ENCODE data around the gene VDR.

Gene VDR

GRCh38 chr12:47894652-47895051, 10.1 kb downstream of the VDR start:
- peak overlapping the region; percentile 70 to 94 (median 86) for H3K4me2 ChIP-seq
- TF ChIP-seq Cebpa-rat (IDR thresholded peaks at IDR 0.05), result no peak
- H3K9me3 ChIP-seq (replicated peaks in 1 of 11), result no peaks in the 10 kb centered on the region
- peaks cover 56 to 83% (median 68%) of the 10 kb centered on the region in 10 experiments for H3K4me1 ChIP-seq
- H3K9ac ChIP-seq, result peak overlapping the region in 3 of 11 experiments; percentile 14 to 57 (median 38); a peak in 2 of 22 replicates
- H3K36me3 ChIP-seq, result peaks cover 0 to 29% (median 0%) of the 10 kb centered on the region in 11 experiments; a peak in 4 of 22 replicates
- no peak overlapping the region for H3K4me3 ChIP-seq
- peaks cover 0 to 14% (median 0%) of the 10 kb centered on the region in 11 experiments; a peak in 3 of 22 replicates for H4K20me1 ChIP-seq
- peak overlapping the region in 4 of 11 experiments; percentile 2 to 63 (median 32); a peak in 5 of 22 replicates for H3K27ac ChIP-seq
- H3K27me3 ChIP-seq, result no peaks in the 10 kb centered on the region

GRCh38 chr12:47894068-47894467, 10.7 kb downstream of the VDR start:
- H3K27ac ChIP-seq, result peak overlapping the region in 8 of 11 experiments; percentile 12 to 74 (median 32); a peak in 10 of 22 replicates

GRCh38 chr12:47892819-47893218, 12.0 kb downstream of the VDR start:
- Histone ChIP-seq H3K4me1 (peaks cover 50 to 91% (median 72%) of the 10 kb centered on the region in 10 experiments), H3K4me2 (peak overlapping the region; percentile 70 to 94 (median 86)), H3K4me3 (no peak overlapping the region), H3K36me3 (peaks cover 0 to 12% (median 0%) of the 10 kb centered on the region in 11 experiments; a peak in 2 of 22 replicates), H4K20me1 (peaks cover 0 to 5% (median 0%) of the 10 kb centered on the region in 11 experiments; a peak in 1 of 22 replicates), H3K9me3 (replicated peaks in 1 of 11) (no peaks in the 10 kb centered on the region), H3K9ac (peak overlapping the region in 3 of 11 experiments; percentile 6 to 51 (median 12); a peak in 1 of 22 replicates), H3K27ac (peak overlapping the region in 8 of 11 experiments; percentile 12 to 74 (median 58); a peak in 7 of 22 replicates), H3K27me3 (no peaks in the 10 kb centered on the region)
- TF ChIP-seq Cebpa-rat (IDR thresholded peaks at IDR 0.05), result no peak

More at GRCh38 chr12:47894068-47894467, 10.7 kb downstream of the VDR start:
- TF ChIP-seq Cebpa-rat (IDR thresholded peaks at IDR 0.05), result no peak
- Histone ChIP-seq H4K20me1 (peaks cover 0 to 8% (median 0%) of the 10 kb centered on the region in 11 experiments; a peak in 2 of 22 replicates), H3K27me3 (no peaks in the 10 kb centered on the region), H3K4me1 (peaks cover 50 to 83% (median 68%) of the 10 kb centered on the region in 10 experiments), H3K36me3 (peaks cover 0 to 23% (median 0%) of the 10 kb centered on the region in 11 experiments; a peak in 3 of 22 replicates), H3K9ac (peak overlapping the region in 5 of 11 experiments; percentile 6 to 57 (median 38); a peak in 7 of 22 replicates), H3K4me3 (no peak overlapping the region), H3K9me3 (replicated peaks in 1 of 11) (no peaks in the 10 kb centered on the region), H3K4me2 (peak overlapping the region; percentile 70 to 94 (median 86))

- Histone ChIP-seq H3K9ac (peak overlapping the region in 3 of 11 experiments; percentile 24 to 54 (median 46); a peak in 3 of 22 replicates), H3K4me1 (peaks cover 45 to 86% (median 70%) of the 10 kb centered on the region in 10 experiments), H3K36me3 (peaks cover 0 to 12% (median 0%) of the 10 kb centered on the region in 11 experiments; a peak in 1 of 22 replicates), H3K9me3 (replicated peaks in 1 of 11) (no peaks in the 10 kb centered on the region), H3K4me3 (0 out of 20 replicates have a peak overlapping the region, but pooled peaks of 1 of the 10 experiments have one; percentile 25), H3K27ac (peak overlapping the region in 3 of 11 experiments; percentile 64 to 67 (median 66); a peak in 6 of 22 replicates), H4K20me1 (no peaks in the 10 kb centered on the region; a peak in 1 of 22 replicates), H3K27me3 (no peaks in the 10 kb centered on the region), H3K4me2 (peak overlapping the region in 8 of 11 experiments; percentile 13 to 94 (median 45); a peak in 14 of 22 replicates)
- no peak for TF ChIP-seq Cebpa-rat (IDR thresholded peaks at IDR 0.05)
These were observed 13.4 kb downstream of the VDR start for GRCh38 chr12:47891356-47891755.

- Histone ChIP-seq H4K20me1 (peaks cover 0 to 18% (median 0%) of the 10 kb centered on the region in 11 experiments; a peak in 2 of 22 replicates), H3K36me3 (peaks cover 0 to 12% (median 0%) of the 10 kb centered on the region in 11 experiments; a peak in 1 of 22 replicates), H3K4me2 (peak overlapping the region in 6 of 11 experiments; percentile 21 to 85 (median 52); a peak in 11 of 22 replicates), H3K4me1 (peaks cover 45 to 88% (median 70%) of the 10 kb centered on the region in 10 experiments), H3K27me3 (peaks cover 0 to 6% (median 0%) of the 10 kb centered on the region in 11 experiments; a peak in 2 of 22 replicates), H3K27ac (peak overlapping the region in 5 of 11 experiments; percentile 15 to 67 (median 49); a peak in 9 of 22 replicates), H3K9ac (0 out of 22 replicates have a peak overlapping the region, but pooled peaks of 1 of the 11 experiments have one; percentile 7), H3K9me3 (replicated peaks in 1 of 11) (no peaks in the 10 kb centered on the region), H3K4me3 (no peak overlapping the region)
- no peak for TF ChIP-seq Cebpa-rat (IDR thresholded peaks at IDR 0.05)
These were observed 15.8 kb downstream of the VDR start for GRCh38 chr12:47889040-47889439.

- Histone ChIP-seq H4K20me1 (peaks cover 0 to 26% (median 0%) of the 10 kb centered on the region in 11 experiments; a peak in 3 of 22 replicates), H3K4me3 (no peak overlapping the region), H3K9me3 (replicated peaks in 1 of 11) (no peaks in the 10 kb centered on the region), H3K9ac (no peak overlapping the region), H3K27ac (peak overlapping the region in 2 of 11 experiments; percentile 64 to 67; a peak in 3 of 22 replicates), H3K4me2 (peak overlapping the region in 3 of 11 experiments; percentile 74 to 85 (median 83); a peak in 6 of 22 replicates), H3K36me3 (peaks cover 0 to 8% (median 0%) of the 10 kb centered on the region in 11 experiments; a peak in 1 of 22 replicates), H3K4me1 (peaks cover 45 to 88% (median 70%) of the 10 kb centered on the region in 10 experiments), H3K27me3 (peaks cover 0 to 6% (median 0%) of the 10 kb centered on the region in 11 experiments; a peak in 2 of 22 replicates)
- TF ChIP-seq Cebpa-rat (IDR thresholded peaks at IDR 0.05), result no peak
These were observed 16.5 kb downstream of the VDR start for GRCh38 chr12:47888153-47888819.

- TF ChIP-seq Cebpa-rat (IDR thresholded peaks at IDR 0.05), result no peak
- Histone ChIP-seq H3K4me1 (peaks cover 45 to 88% (median 70%) of the 10 kb centered on the region in 10 experiments), H3K4me3 (no peak overlapping the region), H3K27ac (no peak overlapping the region), H4K20me1 (peaks cover 0 to 33% (median 0%) of the 10 kb centered on the region in 11 experiments; a peak in 3 of 22 replicates), H3K4me2 (no peak overlapping the region), H3K36me3 (0 out of 22 replicates have a peak, but pooled peaks cover 0 to 6% (median 0%) of the 10 kb centered on the region in 11 experiments), H3K9ac (no peak overlapping the region), H3K9me3 (replicated peaks in 1 of 11) (no peaks in the 10 kb centered on the region), H3K27me3 (peaks cover 0 to 6% (median 0%) of the 10 kb centered on the region in 11 experiments; a peak in 2 of 22 replicates)
These were observed 17.3 kb downstream of the VDR start for GRCh38 chr12:47887529-47887928.

- H3K4me3 ChIP-seq, result no peak overlapping the region
- H3K9me3 ChIP-seq (replicated peaks in 1 of 11), result no peaks in the 10 kb centered on the region
- 0 out of 22 replicates have a peak, but pooled peaks cover 0 to 6% (median 0%) of the 10 kb centered on the region in 11 experiments for H3K36me3 ChIP-seq
- H3K27me3 ChIP-seq, result peaks cover 0 to 6% (median 0%) of the 10 kb centered on the region in 11 experiments; a peak in 2 of 22 replicates
- H3K9ac ChIP-seq, result no peak overlapping the region
- H3K4me2 ChIP-seq, result peak overlapping the region; percentile 80 to 98 (median 92); a peak in 17 of 22 replicates
- H3K27ac ChIP-seq, result no peak overlapping the region
- peaks cover 0 to 41% (median 0%) of the 10 kb centered on the region in 11 experiments; a peak in 3 of 22 replicates for H4K20me1 ChIP-seq
- H3K4me1 ChIP-seq, result peaks cover 48 to 88% (median 70%) of the 10 kb centered on the region in 10 experiments
- TF ChIP-seq Cebpa-rat (IDR thresholded peaks at IDR 0.05), result no peak
These were observed 18.1 kb downstream of the VDR start for GRCh38 chr12:47886510-47887240.
